Muscle of leg (tissue), 11 donors: Measurements from ENCODE around the gene WWOX. TPM values are rescaled to one million over a fixed set of nuclear protein-coding genes. Genes with fewer than 3 reads are reported as not detected.

Source experiments
- DNase-seq: peaks from one replicate; pipeline ENCODE4 v3.0.0; 2013
- H3K27ac ChIP-seq: one replicate; pipeline ENCODE4 v1.5.1; 2013; ENCODE audit warnings: mild to moderate bottlenecking, low read length, control low read depth
- H3K27me3 ChIP-seq: one replicate; pipeline ENCODE4 v1.6.1; 2013; ENCODE audit warnings: low read length; ENCODE audit not compliant: control insufficient read depth, insufficient read depth
- H3K36me3 ChIP-seq: one replicate; pipeline ENCODE4 v1.6.1; 2013; ENCODE audit warnings: low read length; ENCODE audit not compliant: control insufficient read depth, insufficient read depth
- H3K4me1 ChIP-seq: one replicate; pipeline ENCODE4 v1.6.1; 2013; ENCODE audit warnings: low read length; ENCODE audit not compliant: control insufficient read depth, insufficient read depth
- H3K4me3 ChIP-seq: one replicate; pipeline ENCODE4 v1.5.1; 2013; ENCODE audit warnings: low read length, control low read depth
- H3K9me3 ChIP-seq: replicated peaks from 2 replicates; pipeline ENCODE4 v1.6.1; 2013; ENCODE audit warnings: low read depth, low read length; ENCODE audit not compliant: control insufficient read depth
- WGBS: methylation state at CpG from one replicate; pipeline ENCODE4 v1.1.5; 2013; ENCODE audit warnings: missing lambda C conversion rate; ENCODE audit not compliant: insufficient coverage; 5-methylcytosine and 5-hydroxymethylcytosine counted together
- polyA plus RNA-seq, 8 donors: library from polyadenylated mRNA; unstranded; fragments of 120-200 nt; gene quantifications; one replicate each; pipeline versions ENCODE4 v1.2.1 to v1.2.3, GENCODE V29; 2013; ENCODE audit warnings: inconsistent platforms in 1 of 8, low replicate concordance in 1 of 8; ENCODE audit not compliant: insufficient read length in 8 of 8, insufficient read depth in 1 of 8
- total RNA-seq: library from RNA; stranded (reverse); fragments of 120-200 nt; gene quantifications from one replicate; pipeline ENCODE4 v1.2.4, GENCODE V29; 2013

Gene WWOX
- total and polyA plus RNA-seq, 9 donors: 8.1 to 15.8 (median 12.2) TPM

GRCh38 chr16:79204486-79204885 lies 1105.0 kb downstream of the WWOX start:
- no peaks in the 10 kb centered on the region for H3K9me3 ChIP-seq
- H3K27me3 ChIP-seq: no peaks in the 10 kb centered on the region
- no peaks in the 10 kb centered on the region for H3K4me1 ChIP-seq
- no peak for DNase-seq
- no peaks in the 10 kb centered on the region for H3K36me3 ChIP-seq
- H3K4me3 ChIP-seq: no peak overlapping the region
- H3K27ac ChIP-seq: no peak overlapping the region
- WGBS: 74% methylated on average over 6 of the region's 8 CpGs

GRCh38 chr16:79206889-79207288 lies 1107.4 kb downstream of the WWOX start:
- whole genome bisulfite sequencing: 86% methylated on average over 1 of the region's 4 CpGs
- no peaks in the 10 kb centered on the region for H3K27me3 ChIP-seq

DNA sequence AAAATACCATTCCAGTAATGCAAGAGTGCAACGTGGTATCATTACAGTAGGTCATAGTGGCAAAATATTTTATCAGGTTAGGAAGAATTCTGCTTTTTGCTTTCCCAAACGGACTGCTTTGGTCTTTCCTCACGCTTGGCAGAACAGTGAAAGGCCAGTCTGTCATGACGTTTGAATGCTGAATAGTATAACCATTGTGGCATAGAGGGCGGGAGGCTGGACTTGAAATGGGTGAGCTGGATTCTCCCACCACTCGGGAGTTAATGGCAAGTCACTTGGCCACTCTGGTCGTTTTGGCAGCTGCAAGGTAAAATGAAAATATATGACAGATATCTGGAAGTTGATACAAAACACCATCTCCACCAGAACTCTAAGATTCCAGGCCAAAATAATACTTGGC lies 1109.9 kb downstream of the WWOX start:
- no peak overlapping the region for H3K27ac ChIP-seq
- no peak overlapping the region for H3K4me3 ChIP-seq
- H3K27me3 ChIP-seq: no peaks in the 10 kb centered on the region
- no peaks in the 10 kb centered on the region for H3K9me3 ChIP-seq
- no peaks in the 10 kb centered on the region for H3K36me3 ChIP-seq
- DNase-seq: no peak
- peaks cover 6% of the 10 kb centered on the region for H3K4me1 ChIP-seq
- WGBS: 68% methylated on average over 4 of the region's 7 CpGs

More at GRCh38 chr16:79206889-79207288, 1107.4 kb downstream of the WWOX start:
- Histone ChIP-seq H3K4me1 (peaks cover 6% of the 10 kb centered on the region), H3K27ac (no peak overlapping the region), H3K36me3 (no peaks in the 10 kb centered on the region), H3K9me3 (no peaks in the 10 kb centered on the region), H3K4me3 (no peak overlapping the region)
- DNase-seq: no peak

GRCh38 chr16:79210607-79211006 lies 1111.2 kb downstream of the WWOX start:
- no CpG with 5 or more reads among the region's 4 CpGs for WGBS

DNA sequence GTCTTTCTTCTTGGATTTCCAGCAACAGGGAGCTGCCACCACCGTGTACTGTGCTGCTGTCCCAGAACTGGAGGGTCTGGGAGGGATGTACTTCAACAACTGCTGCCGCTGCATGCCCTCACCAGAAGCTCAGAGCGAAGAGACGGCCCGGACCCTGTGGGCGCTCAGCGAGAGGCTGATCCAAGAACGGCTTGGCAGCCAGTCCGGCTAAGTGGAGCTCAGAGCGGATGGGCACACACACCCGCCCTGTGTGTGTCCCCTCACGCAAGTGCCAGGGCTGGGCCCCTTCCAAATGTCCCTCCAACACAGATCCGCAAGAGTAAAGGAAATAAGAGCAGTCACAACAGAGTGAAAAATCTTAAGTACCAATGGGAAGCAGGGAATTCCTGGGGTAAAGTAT lies 1112.1 kb downstream of the WWOX start:
- Histone ChIP-seq H3K4me3 (no peak overlapping the region), H3K36me3 (no peaks in the 10 kb centered on the region), H3K9me3 (no peaks in the 10 kb centered on the region), H3K4me1 (peaks cover 6% of the 10 kb centered on the region), H3K27me3 (no peaks in the 10 kb centered on the region), H3K27ac (peak overlapping the region; percentile 42)
- DNase-seq: peak; percentile 46
- 81% methylated on average over 10 of the region's 13 CpGs for WGBS

More at GRCh38 chr16:79210607-79211006, 1111.2 kb downstream of the WWOX start:
- H3K36me3 ChIP-seq: no peaks in the 10 kb centered on the region
- H3K4me3 ChIP-seq: no peak overlapping the region
- H3K27ac ChIP-seq: no peak overlapping the region
- peaks cover 6% of the 10 kb centered on the region for H3K4me1 ChIP-seq
- DNase-seq: no peak
- H3K9me3 ChIP-seq: no peaks in the 10 kb centered on the region
- H3K27me3 ChIP-seq: no peaks in the 10 kb centered on the region

DNA sequence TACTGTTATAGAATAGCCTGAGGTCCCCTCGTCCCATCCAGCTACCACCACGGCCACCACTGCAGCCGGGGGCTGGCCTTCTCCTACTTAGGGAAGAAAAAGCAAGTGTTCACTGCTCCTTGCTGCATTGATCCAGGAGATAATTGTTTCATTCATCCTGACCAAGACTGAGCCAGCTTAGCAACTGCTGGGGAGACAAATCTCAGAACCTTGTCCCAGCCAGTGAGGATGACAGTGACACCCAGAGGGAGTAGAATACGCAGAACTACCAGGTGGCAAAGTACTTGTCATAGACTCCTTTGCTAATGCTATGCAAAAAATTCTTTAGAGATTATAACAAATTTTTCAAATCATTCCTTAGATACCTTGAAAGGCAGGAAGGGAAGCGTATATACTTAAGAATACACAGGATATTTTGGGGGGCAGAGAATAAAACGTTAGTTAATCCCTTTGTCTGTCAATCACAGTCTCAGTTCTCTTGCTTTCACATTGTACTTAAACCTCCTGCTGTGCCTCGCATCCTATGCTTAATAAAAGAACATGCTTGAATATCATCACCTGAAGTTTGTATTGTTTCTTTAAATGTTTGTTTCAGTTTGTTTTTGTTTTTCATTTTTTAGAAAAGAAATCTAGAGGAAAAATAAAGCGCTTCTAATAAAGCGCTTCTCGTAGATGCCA lies 1112.8 kb downstream of the WWOX start:
- no peaks in the 10 kb centered on the region for H3K9me3 ChIP-seq
- no peak overlapping the region for H3K27ac ChIP-seq
- H3K4me3 ChIP-seq: no peak overlapping the region
- H3K27me3 ChIP-seq: no peaks in the 10 kb centered on the region
- WGBS: 75% methylated on average over 4 of the region's 10 CpGs
- no peaks in the 10 kb centered on the region for H3K36me3 ChIP-seq
- H3K4me1 ChIP-seq: peaks cover 6% of the 10 kb centered on the region
- no peak for DNase-seq

GRCh38 chr16:79213214-79213613 lies 1113.8 kb downstream of the WWOX start:
- no peaks in the 10 kb centered on the region for H3K9me3 ChIP-seq
- no peaks in the 10 kb centered on the region for H3K36me3 ChIP-seq
- peaks cover 6% of the 10 kb centered on the region for H3K4me1 ChIP-seq
- WGBS: 79% methylated on average over 2 of the region's 3 CpGs
- H3K4me3 ChIP-seq: no peak overlapping the region
- H3K27ac ChIP-seq: no peak overlapping the region
- no peak for DNase-seq
- H3K27me3 ChIP-seq: no peaks in the 10 kb centered on the region

- Histone ChIP-seq H3K4me1 (peaks cover 6% of the 10 kb centered on the region), H3K27ac (no peak overlapping the region), H3K36me3 (no peaks in the 10 kb centered on the region), H3K27me3 (no peaks in the 10 kb centered on the region), H3K4me3 (no peak overlapping the region), H3K9me3 (no peaks in the 10 kb centered on the region)
- WGBS: no CpG with 5 or more reads among the region's 4 CpGs
- DNase-seq: no peak
Measured at GRCh38 chr16:79215289-79215688, 1115.8 kb downstream of the WWOX start.

GRCh38 chr16:79217375-79218011 lies 1118.0 kb downstream of the WWOX start:
- H3K4me3 ChIP-seq: no peak overlapping the region
- H3K27me3 ChIP-seq: no peaks in the 10 kb centered on the region
- no peak for DNase-seq
- H3K9me3 ChIP-seq: no peaks in the 10 kb centered on the region
- WGBS: 95% methylated on average over 4 of the region's 6 CpGs
- no peaks in the 10 kb centered on the region for H3K36me3 ChIP-seq
- no peak overlapping the region for H3K27ac ChIP-seq
- H3K4me1 ChIP-seq: no peaks in the 10 kb centered on the region

- Histone ChIP-seq H3K4me3 (no peak overlapping the region), H3K36me3 (no peaks in the 10 kb centered on the region), H3K27ac (no peak overlapping the region), H3K27me3 (no peaks in the 10 kb centered on the region), H3K4me1 (no peaks in the 10 kb centered on the region), H3K9me3 (no peaks in the 10 kb centered on the region)
- no CpG with 5 or more reads among the region's 1 CpG for WGBS
- no peak for DNase-seq
Measured at GRCh38 chr16:79218351-79218750, 1118.9 kb downstream of the WWOX start.
